Activated CD4-positive, alpha-beta T cell treated with anti-CD3 and anti-CD28 coated beads, Interleukin-2, amount 10 ng/mL, durations not matched to agents 7 days and 5 days (primary cell): ENCODE data around the gene ABLIM1. TPM values are rescaled to one million over a fixed set of nuclear protein-coding genes. Genes with fewer than 3 reads are reported as not detected.
A peak's percentile ranks its signal among the peaks of the same experiment; 100 is the strongest.
"Not testable (repeated sequence)": the region's sequence is repeated elsewhere in the genome, so short reads cannot be mapped to it uniquely, and the experiment has no call there.

Experiments
- CTCF ChIA-PET: fragments of 350-600 bp; sonication (Branson Sonifier 250); formaldehyde crosslinking; loops from one replicate; lab custom pipeline; 2021; ENCODE audit warnings: antibody characterized with exemption; lab: Charles Lee
- POLR2A ChIA-PET: fragments of 350-600 bp; sonication (Branson Sonifier 250); formaldehyde crosslinking; loops from one replicate; lab custom pipeline; 2021; ENCODE audit warnings: antibody characterized with exemption; lab: Charles Lee
- DNase-seq: peaks from one replicate; pipeline ENCODE4 v3.0.0-alpha.2; 2020
- H3K27ac Mint-ChIP-seq: one replicate; pipeline ENCODE4 v1.8.0; 2021; ENCODE audit warnings: mild to moderate bottlenecking, moderate library complexity, mixed read lengths
- H3K27me3 Mint-ChIP-seq: one replicate; pipeline ENCODE4 v1.8.0; 2021; ENCODE audit warnings: mixed read lengths
- H3K36me3 Mint-ChIP-seq: one replicate; pipeline ENCODE4 v1.8.0; 2021; ENCODE audit warnings: low read depth, mixed read lengths
- H3K4me1 Mint-ChIP-seq: one replicate; pipeline ENCODE4 v1.8.0; 2021; ENCODE audit warnings: mixed read lengths
- H3K4me3 Mint-ChIP-seq: one replicate; pipeline ENCODE4 v1.8.0; 2021; ENCODE audit warnings: mild to moderate bottlenecking, moderate library complexity, mixed read lengths
- H3K9me3 Mint-ChIP-seq: one replicate; pipeline ENCODE4 v1.8.0; 2021; ENCODE audit warnings: mixed read lengths
- total RNA-seq, 2 experiments: library from RNA; stranded (reverse); gene quantifications; one replicate each; pipeline ENCODE4 v1.2.3, GENCODE V29; 2021

Gene ABLIM1
- total RNA-seq, result 100 to 1,000 TPM; 141 to 161 TPM

GRCh38 chr10:114658175-114658574 lies at the start of gene ABLIM1:
TSS of gene ABLIM1 (minus strand) at chr10:114658275. CDS start at chr10:114658200, 75 bp downstream.
- peaks cover 16% of the 10 kb centered on the region for H3K4me1 Mint-ChIP-seq
- peaks cover 14% of the 10 kb centered on the region for H3K27me3 Mint-ChIP-seq
- H3K27ac Mint-ChIP-seq, result no peak within 1 kb of the TSS
- ChIA-PET CTCF (interaction anchor here (0.9 to 1.3 kb wide), 2 partner anchors 13 to 36 kb away, joined by 3 to 4 read pairs; no protein-coding TSS in a partner anchor), POLR2A (no interaction called here)
- H3K9me3 Mint-ChIP-seq, result no peaks in the 10 kb centered on the region
- H3K36me3 Mint-ChIP-seq, result no peaks in the 10 kb centered on the region
- no peak within 1 kb of the TSS for H3K4me3 Mint-ChIP-seq
- DNase-seq, result no peak

GRCh38 chr10:114706458-114707055 lies 48.5 kb upstream of the ABLIM1 start:
- Mint-ChIP-seq H3K27me3 (peaks cover 24% of the 10 kb centered on the region), H3K4me1 (no peaks in the 10 kb centered on the region), H3K4me3 (no peak overlapping the region), H3K27ac (no peak overlapping the region), H3K9me3 (no peaks in the 10 kb centered on the region), H3K36me3 (no peaks in the 10 kb centered on the region)
- ChIA-PET POLR2A (no interaction called here), CTCF (no interaction called here)
- DNase-seq, result no peak

GRCh38 chr10:114704679-114705078 lies 46.6 kb upstream of the ABLIM1 start:
- H3K4me3 Mint-ChIP-seq, result no peak overlapping the region
- POLR2A ChIA-PET, result no interaction called here
- no peaks in the 10 kb centered on the region for H3K36me3 Mint-ChIP-seq
- DNase-seq, result no peak
- peaks cover 21% of the 10 kb centered on the region for H3K27me3 Mint-ChIP-seq
- CTCF ChIA-PET, result interaction anchor here (1.2 to 1.5 kb wide), 3 partner anchors 9 to 433 kb away, joined by 3 to 5 read pairs (median 3); no protein-coding TSS in a partner anchor
- no peak overlapping the region for H3K27ac Mint-ChIP-seq
- H3K9me3 Mint-ChIP-seq, result no peaks in the 10 kb centered on the region
- no peaks in the 10 kb centered on the region for H3K4me1 Mint-ChIP-seq

- DNase-seq, result peak; percentile 29
- no peaks in the 10 kb centered on the region for H3K9me3 Mint-ChIP-seq
- H3K4me3 Mint-ChIP-seq, result no peak overlapping the region
- ChIA-PET CTCF (interaction anchor here (0.5 to 1.7 kb wide), 10 partner anchors 7 to 838 kb away, joined by 3 to 5 read pairs (median 3); no protein-coding TSS in a partner anchor), POLR2A (no interaction called here)
- no peak overlapping the region for H3K27ac Mint-ChIP-seq
- H3K36me3 Mint-ChIP-seq, result no peaks in the 10 kb centered on the region
- peaks cover 22% of the 10 kb centered on the region for H3K27me3 Mint-ChIP-seq
- no peaks in the 10 kb centered on the region for H3K4me1 Mint-ChIP-seq
Measured at GRCh38 chr10:114703377-114704107, 45.5 kb upstream of the ABLIM1 start.

GRCh38 chr10:114698271-114699061 lies 40.4 kb upstream of the ABLIM1 start:
- peaks cover 13% of the 10 kb centered on the region for H3K4me1 Mint-ChIP-seq
- H3K9me3 Mint-ChIP-seq, result no peaks in the 10 kb centered on the region
- POLR2A ChIA-PET, result no interaction called here
- CTCF ChIA-PET, result interaction anchor here (1.0 kb wide), 1 partner anchor 488 kb away, joined by 3 read pairs; no protein-coding TSS in a partner anchor
- DNase-seq, result no peak
- peaks cover 22% of the 10 kb centered on the region for H3K27me3 Mint-ChIP-seq
- H3K27ac Mint-ChIP-seq, result no peak overlapping the region
- H3K36me3 Mint-ChIP-seq, result no peaks in the 10 kb centered on the region
- H3K4me3 Mint-ChIP-seq, result no peak overlapping the region

GRCh38 chr10:114697061-114697598 lies 39.1 kb upstream of the ABLIM1 start:
- H3K4me3 Mint-ChIP-seq, result no peak overlapping the region

GRCh38 chr10:114696301-114696700 lies 38.2 kb upstream of the ABLIM1 start:
- CTCF ChIA-PET, result interaction anchor here (1.8 kb wide), 1 partner anchor 8 kb away, joined by 5 read pairs; no protein-coding TSS in a partner anchor
- H3K4me3 Mint-ChIP-seq, POLR2A ChIA-PET: not testable (repeated sequence)

More at GRCh38 chr10:114697061-114697598, 39.1 kb upstream of the ABLIM1 start:
- no peaks in the 10 kb centered on the region for H3K9me3 Mint-ChIP-seq
- no peak for DNase-seq
- H3K27me3 Mint-ChIP-seq, result peaks cover 16% of the 10 kb centered on the region
- H3K4me1 Mint-ChIP-seq, result peaks cover 13% of the 10 kb centered on the region
- H3K36me3 Mint-ChIP-seq, result no peaks in the 10 kb centered on the region
- H3K27ac Mint-ChIP-seq, result no peak overlapping the region
- CTCF ChIA-PET, result no interaction called here
- POLR2A ChIA-PET, result no interaction called here

GRCh38 chr10:114694752-114695151 lies 36.7 kb upstream of the ABLIM1 start:
- no peaks in the 10 kb centered on the region for H3K9me3 Mint-ChIP-seq
- peak; percentile 24 for DNase-seq
- H3K36me3 Mint-ChIP-seq, result no peaks in the 10 kb centered on the region
- peaks cover 16% of the 10 kb centered on the region for H3K27me3 Mint-ChIP-seq
- CTCF ChIA-PET, result interaction anchor here (0.7 to 1.8 kb wide), 7 partner anchors 9 to 154 kb away, joined by 3 to 7 read pairs (median 5); partner anchors contain the start of gene ABLIM1
- POLR2A ChIA-PET, result no interaction called here
- H3K27ac Mint-ChIP-seq, result no peak overlapping the region
- peaks cover 13% of the 10 kb centered on the region for H3K4me1 Mint-ChIP-seq
- no peak overlapping the region for H3K4me3 Mint-ChIP-seq

More at GRCh38 chr10:114696301-114696700, 38.2 kb upstream of the ABLIM1 start:
- DNase-seq, H3K27ac Mint-ChIP-seq, H3K36me3 Mint-ChIP-seq, H3K9me3 Mint-ChIP-seq: not testable (repeated sequence)
- Mint-ChIP-seq H3K4me1 (peaks cover 13% of the 10 kb centered on the region), H3K27me3 (peaks cover 17% of the 10 kb centered on the region)

- H3K4me1 Mint-ChIP-seq, result peaks cover 13% of the 10 kb centered on the region
- peak; percentile 30 for DNase-seq
- H3K36me3 Mint-ChIP-seq, result no peaks in the 10 kb centered on the region
- no peaks in the 10 kb centered on the region for H3K9me3 Mint-ChIP-seq
- ChIA-PET POLR2A (no interaction called here), CTCF (interaction anchor here (0.9 to 1.4 kb wide), 5 partner anchors 13 to 153 kb away, joined by 4 to 7 read pairs (median 5); partner anchors contain the start of gene ABLIM1)
- H3K27ac Mint-ChIP-seq, result no peak overlapping the region
- H3K27me3 Mint-ChIP-seq, result peaks cover 16% of the 10 kb centered on the region
- no peak overlapping the region for H3K4me3 Mint-ChIP-seq
Measured at GRCh38 chr10:114694062-114694461, 36.0 kb upstream of the ABLIM1 start.

GRCh38 chr10:114691442-114691941 lies 33.4 kb upstream of the ABLIM1 start:
- no peak overlapping the region for H3K27ac Mint-ChIP-seq
- DNase-seq, result no peak
- H3K4me3 Mint-ChIP-seq, result no peak overlapping the region
- no peaks in the 10 kb centered on the region for H3K36me3 Mint-ChIP-seq
- POLR2A ChIA-PET, result no interaction called here
- no peaks in the 10 kb centered on the region for H3K9me3 Mint-ChIP-seq
- peaks cover 13% of the 10 kb centered on the region for H3K4me1 Mint-ChIP-seq
- CTCF ChIA-PET, result no interaction called here
- H3K27me3 Mint-ChIP-seq, result peaks cover 3% of the 10 kb centered on the region

GRCh38 chr10:114688786-114689185 lies 30.7 kb upstream of the ABLIM1 start:
- no peaks in the 10 kb centered on the region for H3K36me3 Mint-ChIP-seq
- peaks cover 2% of the 10 kb centered on the region for H3K27me3 Mint-ChIP-seq
- no peak overlapping the region for H3K4me3 Mint-ChIP-seq
- ChIA-PET POLR2A (no interaction called here), CTCF (interaction anchor here (0.6 kb wide), 1 partner anchor 605 kb away, joined by 4 read pairs; no protein-coding TSS in a partner anchor)
- H3K27ac Mint-ChIP-seq, result no peak overlapping the region
- DNase-seq, result no peak
- no peaks in the 10 kb centered on the region for H3K9me3 Mint-ChIP-seq
- H3K4me1 Mint-ChIP-seq, result peaks cover 1% of the 10 kb centered on the region

- Mint-ChIP-seq H3K4me3 (no peak overlapping the region), H3K27me3 (peaks cover 2% of the 10 kb centered on the region), H3K4me1 (no peaks in the 10 kb centered on the region), H3K36me3 (no peaks in the 10 kb centered on the region), H3K27ac (no peak overlapping the region), H3K9me3 (no peaks in the 10 kb centered on the region)
- no peak for DNase-seq
- ChIA-PET POLR2A (no interaction called here), CTCF (interaction anchor here (0.7 kb wide), 1 partner anchor 32 kb away, joined by 4 read pairs; no protein-coding TSS in a partner anchor)
Measured at GRCh38 chr10:114687459-114687858, 29.4 kb upstream of the ABLIM1 start.
